GM19035 (cell line): ENCODE results near the gene UCN2.
"Not testable (repeated sequence)": the region's sequence is repeated elsewhere in the genome, so short reads cannot be mapped to it uniquely, and the experiment has no call there.

ENCODE experiments used
- ATAC-seq: cut with Tn5 transposase; IDR thresholded peaks from one replicate; pipeline ENCODE4 v1.9.1; 2021; ENCODE audit not compliant: unreplicated experiment

UCN2 gene

GRCh38 chr3:48543271-48543866, 20.2 kb downstream of the UCN2 start:
- ATAC-seq: no peak

GRCh38 chr3:48538451-48538850, 25.1 kb downstream of the UCN2 start:
- ATAC-seq: no peak

GRCh38 chr3:48536785-48537184, 26.8 kb downstream of the UCN2 start:
- no peak for ATAC-seq

GRCh38 chr3:48536116-48536515, 27.5 kb downstream of the UCN2 start:
- no peak for ATAC-seq

- no peak for ATAC-seq
Observed at GRCh38 chr3:48535578-48535977, 28.0 kb downstream of the UCN2 start.

GRCh38 chr3:48532977-48533337, 30.6 kb downstream of the UCN2 start:
- no peak for ATAC-seq

GRCh38 chr3:48532271-48532976, 31.2 kb downstream of the UCN2 start:
- ATAC-seq: no peak

GRCh38 chr3:48530701-48531100, 32.9 kb downstream of the UCN2 start:
- not testable (repeated sequence) for ATAC-seq

GRCh38 chr3:48528754-48529153, 34.8 kb downstream of the UCN2 start:
- ATAC-seq: no peak

- no peak for ATAC-seq
Observed at GRCh38 chr3:48528048-48528447, 35.5 kb downstream of the UCN2 start.

- no peak for ATAC-seq
Observed at GRCh38 chr3:48524970-48525369, 38.6 kb downstream of the UCN2 start.

GRCh38 chr3:48521635-48522034, 41.9 kb downstream of the UCN2 start:
- ATAC-seq: no peak

- ATAC-seq: no peak
Observed at GRCh38 chr3:48519277-48519643, 44.3 kb downstream of the UCN2 start.

GRCh38 chr3:48518638-48519276, 44.8 kb downstream of the UCN2 start:
- no peak for ATAC-seq

GRCh38 chr3:48518069-48518468, 45.5 kb downstream of the UCN2 start:
- no peak for ATAC-seq

- ATAC-seq: no peak
Observed at GRCh38 chr3:48516571-48516970, 47.0 kb downstream of the UCN2 start.

- ATAC-seq: no peak
Observed at GRCh38 chr3:48514431-48515227, 49.0 kb downstream of the UCN2 start.
